Hematopoietic multipotent progenitor cell (in vitro differentiated cells): ENCODE results near the gene LRRIQ1. TPM values are rescaled to one million over a fixed set of nuclear protein-coding genes. Genes with fewer than 3 reads are reported as not detected.

Experiments used
- DNase-seq, 3 donors: peaks; one replicate each; pipeline ENCODE4 v3.0.0-alpha.2; 2011 to 2015; ENCODE audit warnings: low read depth in 2 of 3, low spot score in 2 of 3
- total RNA-seq: library from RNA; depleted of rRNA; stranded (reverse); fragments of >200 nt; gene quantifications from one replicate; pipeline ENCODE4 v1.2.3, GENCODE V29; 2012

The LRRIQ1 gene
- total RNA-seq, 1 donor, result under 0.01 TPM

DNA sequence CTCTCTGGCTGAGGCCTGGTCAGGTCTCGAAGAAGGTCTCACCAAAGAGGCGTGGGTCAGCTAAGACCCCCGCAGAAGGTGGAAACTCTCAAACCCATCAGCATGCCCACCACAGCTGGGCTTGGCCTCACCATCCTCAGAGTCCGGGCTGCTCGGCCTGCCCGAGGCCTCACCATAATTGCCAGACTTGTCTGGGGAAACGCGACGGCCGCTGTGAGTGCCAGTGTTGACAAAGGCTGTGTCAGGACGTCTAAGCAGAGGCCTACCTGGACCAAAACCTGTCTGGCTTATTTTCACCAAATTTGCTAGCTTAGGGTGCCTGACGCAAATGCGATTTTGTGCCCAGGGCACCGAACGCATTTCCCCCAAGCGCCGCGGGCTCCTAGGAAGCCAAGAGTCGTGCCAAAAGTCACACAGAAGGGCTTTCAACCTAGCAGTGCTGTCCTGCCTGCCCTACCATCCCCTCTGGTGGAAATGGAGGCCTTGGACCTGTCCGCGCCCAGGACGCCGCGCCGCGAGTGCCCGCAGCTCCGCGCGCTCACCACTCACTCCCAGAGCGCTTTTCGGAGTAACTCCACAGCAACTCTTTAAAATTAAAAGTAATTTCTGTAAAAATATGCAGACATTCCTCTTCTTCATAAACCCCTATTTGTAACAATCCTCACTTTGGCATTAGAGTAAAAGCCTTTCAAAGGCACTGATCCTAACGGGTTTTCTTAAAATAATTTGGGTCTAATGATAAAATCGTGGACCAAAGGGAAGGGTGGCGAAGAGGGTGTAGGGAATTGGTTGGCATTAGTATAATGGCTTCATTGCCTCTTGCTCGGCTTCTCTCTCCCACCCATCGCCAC lies 242.7 kb downstream of the LRRIQ1 start:
- peak in 1 of 3 donors; percentile 32 for DNase-seq

DNA sequence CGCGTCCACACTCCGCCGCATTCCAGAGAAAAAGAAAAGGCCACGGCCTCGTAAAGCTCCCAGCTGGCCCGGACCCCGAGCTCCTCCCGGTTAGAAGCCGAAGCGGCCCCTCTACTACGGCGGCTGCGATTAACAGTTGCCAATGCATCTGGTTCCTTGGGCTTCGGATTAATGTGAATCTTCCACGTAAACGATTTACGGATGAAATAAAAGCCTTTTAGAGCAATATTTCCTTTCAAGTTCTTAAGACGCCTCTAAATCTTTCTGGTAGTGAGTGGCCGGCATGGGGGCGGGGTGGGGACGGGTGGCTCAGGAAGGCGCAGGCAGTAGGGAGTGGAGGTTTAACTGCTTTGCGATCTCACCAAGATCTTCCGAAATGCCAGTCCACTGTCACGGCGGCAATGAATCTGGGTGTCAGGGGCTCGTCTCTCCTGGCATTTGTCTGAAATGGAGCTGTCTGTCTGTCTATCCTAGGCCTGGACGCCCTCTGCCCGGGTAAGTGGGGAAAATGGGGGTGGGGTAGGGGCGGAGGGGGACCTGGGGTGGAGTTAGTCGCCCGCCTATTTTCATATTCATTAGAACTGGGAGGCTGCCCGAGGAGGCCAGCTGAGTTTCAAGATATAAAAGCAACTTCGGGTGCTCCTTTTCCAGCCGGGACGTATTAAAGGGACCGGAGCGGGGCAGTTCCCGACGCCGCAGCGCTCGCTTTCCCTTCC lies 243.5 kb downstream of the LRRIQ1 start:
- DNase-seq, result peak in 1 of 3 donors; percentile 24

GRCh38 chr12:85280165-85280983 lies 244.2 kb downstream of the LRRIQ1 start, which contains the start of gene ALX1:
Gene ALX1 (plus strand): TSS chr12:85280220. CDS start chr12:85280262, 42 bp downstream.
- peak in 1 of 3 donors; percentile 44 for DNase-seq

- DNase-seq, result peak in 1 of 3 donors; percentile 56
Measured at GRCh38 chr12:85280984-85281630, 245.0 kb downstream of the LRRIQ1 start.

DNA sequence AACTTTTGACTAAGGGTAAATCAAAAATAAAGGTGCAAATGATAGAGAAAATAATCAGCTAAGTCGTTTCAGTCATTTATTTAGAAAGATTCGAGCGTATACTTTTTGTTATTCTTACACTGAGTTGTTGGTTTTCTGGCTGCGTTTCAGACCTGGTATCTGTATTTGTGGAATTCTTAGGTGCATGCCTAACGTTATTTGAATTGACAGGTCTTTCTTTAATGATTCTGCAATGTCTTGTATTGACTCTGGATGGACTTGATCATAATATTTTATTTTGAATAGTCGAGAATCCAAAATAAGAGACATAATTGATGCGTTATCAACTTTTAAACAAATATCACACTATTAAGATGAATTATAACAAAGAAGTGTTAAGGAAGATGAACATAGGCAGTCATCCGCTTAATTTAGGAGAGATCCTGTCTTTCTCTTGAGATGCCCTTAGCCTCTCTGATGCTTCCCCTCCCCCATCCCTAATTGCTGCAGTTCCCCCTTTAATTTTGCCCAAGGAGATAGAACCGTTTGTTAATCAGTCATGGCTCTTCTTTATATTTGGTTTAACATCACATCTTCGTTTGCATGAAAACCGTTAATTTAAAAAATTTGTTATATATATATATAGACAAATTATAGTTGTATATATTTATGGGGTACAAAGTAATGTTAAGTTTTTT lies 245.6 kb downstream of the LRRIQ1 start:
- DNase-seq, result no peak

GRCh38 chr12:85283560-85283959 lies 247.4 kb downstream of the LRRIQ1 start:
- DNase-seq, result no peak

Other genes with a start within 250 kb of the LRRIQ1 start
- not detected for gene SLC6A15, start 123.6 kb upstream of the LRRIQ1 start, total RNA-seq
- not detected for gene TSPAN19, start 74 bp upstream of the LRRIQ1 start, total RNA-seq
- not detected for gene ALX1, start 243.9 kb downstream of the LRRIQ1 start, total RNA-seq